Measurements from ENCODE around the gene OSBPL8. TPM values are rescaled to one million over a fixed set of nuclear protein-coding genes. Genes with fewer than 3 reads are reported as not detected.

Gene OSBPL8
- total and polyA plus RNA-seq, 2 of the 8 experiments (the other 6 are each of a cell fraction or from before 2014, with no cell fraction given) = 10.9 to 81.1 TPM

DNA sequence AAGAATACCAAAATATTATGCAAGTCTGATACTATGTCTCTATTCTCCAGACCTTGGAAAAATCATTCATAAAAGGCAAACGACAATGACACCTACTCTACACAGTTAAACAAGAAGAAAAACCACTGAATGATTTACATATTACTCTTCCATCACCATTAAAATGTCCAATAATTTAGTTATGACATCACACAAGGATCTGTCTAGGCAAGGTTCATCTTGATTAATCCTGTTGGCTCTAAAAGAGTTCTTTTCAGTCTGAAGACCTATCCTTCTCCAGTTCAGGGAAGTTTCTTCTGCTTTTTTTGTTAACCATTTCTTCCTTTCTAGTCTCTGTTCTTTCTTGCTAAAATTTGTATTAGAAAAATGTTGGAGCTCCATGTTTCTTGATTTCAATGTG is 64.0 kb downstream of the OSBPL8 start:
- no peak overlapping the region for H3K14ac ChIP-seq (ENCODE audit: insufficient read length)
- H2AK5ac ChIP-seq (ENCODE audit: low read depth, low read length) = no peak overlapping the region
- no peak overlapping the region for H3K4me2 ChIP-seq (ENCODE audit: insufficient read depth in 1 of 2, low read depth in 2 of 2, low read length in 2 of 2)
- no peak overlapping the region for H2BK15ac ChIP-seq (ENCODE audit: low read length)
- H3K79me2 ChIP-seq (ENCODE audit: control insufficient read depth in 1 of 2, insufficient read depth in 2 of 2, low read length in 2 of 2) = peaks cover 0 to 11% of the 10 kb centered on the region in 2 experiments; a peak in 1 of 4 replicates
- no peaks in the 10 kb centered on the region for H3K36me3 ChIP-seq (ENCODE audit: control insufficient read depth in 2 of 4, insufficient read depth in 4 of 4, low read length in 3 of 4)
- H3K27ac ChIP-seq (ENCODE audit: low read depth, low read length) = no peak overlapping the region
- peaks cover 0 to 7% (median 0%) of the 10 kb centered on the region in 4 experiments; a peak in 1 of 7 replicates for H3K4me1 ChIP-seq (replicated peaks in 1 of 4; ENCODE audit: control insufficient read depth in 3 of 4, insufficient read depth in 4 of 4, low read length in 3 of 4)
- H4K91ac ChIP-seq (replicated peaks; ENCODE audit: insufficient read length, low read length) = no peak overlapping the region
- no peak overlapping the region for H3K4ac ChIP-seq (replicated peaks; ENCODE audit: insufficient read length, low read depth, low read length)
- CTCF ChIA-PET (ENCODE audit: partially characterized antibody) = no interaction called here
- WGBS, 2 experiments (ENCODE audit: extremely low coverage in 1 of 2, insufficient coverage in 1 of 2, insufficient read length in 1 of 2, insufficient replicate concordance in 2 of 2, low coverage in 1 of 2, low lambda C conversion rate in 2 of 2, missing lambda C conversion rate in 1 of 2) = 83% methylated on average over 1 of the region's 1 CpG; no CpG with 5 or more reads in 1 of the 2 experiments
- no peaks in the 10 kb centered on the region for H3K9me3 ChIP-seq (ENCODE audit: insufficient read depth in 2 of 2, low read depth in 1 of 2, low read length in 1 of 2)
- H4K8ac ChIP-seq (ENCODE audit: extremely low read depth, insufficient read depth, low read length) = no peak overlapping the region
- H3K23me2 ChIP-seq (ENCODE audit: low read depth, low read length) = no peaks in the 10 kb centered on the region
- no peak overlapping the region for H3K9ac ChIP-seq (replicated peaks in 1 of 4; ENCODE audit: extremely low read depth in 1 of 4, low read depth in 3 of 4, low read length in 3 of 4)
- no peaks in the 10 kb centered on the region for H3K79me1 ChIP-seq (ENCODE audit: low read depth, low read length)
- no peak overlapping the region for H2BK5ac ChIP-seq (ENCODE audit: low read depth, low read length)
- H3K18ac ChIP-seq (ENCODE audit: extremely low read depth, low read length) = no peak overlapping the region
- no peak overlapping the region for H3K23ac ChIP-seq (ENCODE audit: insufficient read length)
- FAIRE-seq (no peak), DNase-seq (ENCODE audit: low read depth in 1 of 2, low spot score in 2 of 2) (no peak)
- POLR2A ChIA-PET (ENCODE audit: partially characterized antibody) = no interaction called here
- H2BK12ac ChIP-seq (ENCODE audit: low read depth, low read length) = no peak overlapping the region
- no peaks in the 10 kb centered on the region for H3K27me3 ChIP-seq (replicated peaks in 1 of 4; ENCODE audit: control insufficient read depth in 3 of 4, extremely low read depth in 1 of 4, insufficient read depth in 3 of 4, low read length in 3 of 4)
- H2BK120ac ChIP-seq (replicated peaks; ENCODE audit: low read depth, low read length) = no peak overlapping the region
- H2BK20ac ChIP-seq (ENCODE audit: low read length) = no peak overlapping the region
- no peak overlapping the region for H3K56ac ChIP-seq (replicated peaks; ENCODE audit: insufficient read length, low read depth, low read length)
- no peak overlapping the region for H4K5ac ChIP-seq (ENCODE audit: insufficient read length, low read depth, low read length)
- H3K4me3 ChIP-seq (ENCODE audit: extremely low read depth in 1 of 4, insufficient read depth in 2 of 4, low read depth in 3 of 4, low read length in 4 of 4) = no peak overlapping the region
- no peak overlapping the region for H2AFZ ChIP-seq (ENCODE audit: low read length)
- peaks cover 0 to 7% of the 10 kb centered on the region in 2 experiments for H4K20me1 ChIP-seq (replicated peaks in 1 of 2; ENCODE audit: control insufficient read depth in 1 of 2, insufficient read depth in 2 of 2, low read length in 2 of 2)
- TF ChIP-seq TAF1 (IDR thresholded peaks at IDR 0.05; ENCODE audit: low read depth, low read length) = no peak
- TF ChIP-seq RAD21 (IDR thresholded peaks at IDR 0.05 in 1 of 2, conservative IDR thresholded peaks at IDR 0.05 in 1 of 2; ENCODE audit: low read depth in 2 of 2, low read length in 2 of 2) = no peak
- TF ChIP-seq NRF1 (IDR thresholded peaks at IDR 0.05; ENCODE audit: low read depth, low read length) = no peak
- no peak for TF ChIP-seq SP4 (IDR thresholded peaks at IDR 0.05; ENCODE audit: low read length)
- TF ChIP-seq RXRA (IDR thresholded peaks at IDR 0.05; ENCODE audit: insufficient read depth, low read depth, low read length) = no peak
- no peak for TF ChIP-seq CHD2 (IDR thresholded peaks at IDR 0.05; ENCODE audit: low read length)
- TF ChIP-seq, protein P1, sequence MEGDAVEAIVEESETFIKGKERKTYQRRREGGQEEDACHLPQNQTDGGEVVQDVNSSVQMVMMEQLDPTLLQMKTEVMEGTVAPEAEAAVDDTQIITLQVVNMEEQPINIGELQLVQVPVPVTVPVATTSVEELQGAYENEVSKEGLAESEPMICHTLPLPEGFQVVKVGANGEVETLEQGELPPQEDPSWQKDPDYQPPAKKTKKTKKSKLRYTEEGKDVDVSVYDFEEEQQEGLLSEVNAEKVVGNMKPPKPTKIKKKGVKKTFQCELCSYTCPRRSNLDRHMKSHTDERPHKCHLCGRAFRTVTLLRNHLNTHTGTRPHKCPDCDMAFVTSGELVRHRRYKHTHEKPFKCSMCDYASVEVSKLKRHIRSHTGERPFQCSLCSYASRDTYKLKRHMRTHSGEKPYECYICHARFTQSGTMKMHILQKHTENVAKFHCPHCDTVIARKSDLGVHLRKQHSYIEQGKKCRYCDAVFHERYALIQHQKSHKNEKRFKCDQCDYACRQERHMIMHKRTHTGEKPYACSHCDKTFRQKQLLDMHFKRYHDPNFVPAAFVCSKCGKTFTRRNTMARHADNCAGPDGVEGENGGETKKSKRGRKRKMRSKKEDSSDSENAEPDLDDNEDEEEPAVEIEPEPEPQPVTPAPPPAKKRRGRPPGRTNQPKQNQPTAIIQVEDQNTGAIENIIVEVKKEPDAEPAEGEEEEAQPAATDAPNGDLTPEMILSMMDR (IDR thresholded peaks at IDR 0.05; ENCODE audit: control extremely low read depth in 1 of 3, insufficient read depth in 1 of 3, low read depth in 1 of 3, low read length in 3 of 3) = no peak
- no peak for TF ChIP-seq SUZ12 (IDR thresholded peaks at IDR 0.05; ENCODE audit: low read length)
- TF ChIP-seq POU5F1 (IDR thresholded peaks at IDR 0.05; ENCODE audit: low read depth, low read length) = no peak
- no peak for TF ChIP-seq GABPA (IDR thresholded peaks at IDR 0.05; ENCODE audit: borderline replicate concordance, insufficient read depth, low read length)
- no peak for TF ChIP-seq TEAD4 (IDR thresholded peaks at IDR 0.05; ENCODE audit: low read depth, low read length)

Data from H1 (cell line).